ENCODE data around the gene HNF4A.
"Not testable (repeated sequence)": the region's sequence is repeated elsewhere in the genome, so short reads cannot be mapped to it uniquely, and the experiment has no call there.

HNF4A gene

GRCh38 chr20:44345941-44346340, 9.6 kb upstream of the HNF4A start:
- DNase-seq: not testable (repeated sequence)

DNA sequence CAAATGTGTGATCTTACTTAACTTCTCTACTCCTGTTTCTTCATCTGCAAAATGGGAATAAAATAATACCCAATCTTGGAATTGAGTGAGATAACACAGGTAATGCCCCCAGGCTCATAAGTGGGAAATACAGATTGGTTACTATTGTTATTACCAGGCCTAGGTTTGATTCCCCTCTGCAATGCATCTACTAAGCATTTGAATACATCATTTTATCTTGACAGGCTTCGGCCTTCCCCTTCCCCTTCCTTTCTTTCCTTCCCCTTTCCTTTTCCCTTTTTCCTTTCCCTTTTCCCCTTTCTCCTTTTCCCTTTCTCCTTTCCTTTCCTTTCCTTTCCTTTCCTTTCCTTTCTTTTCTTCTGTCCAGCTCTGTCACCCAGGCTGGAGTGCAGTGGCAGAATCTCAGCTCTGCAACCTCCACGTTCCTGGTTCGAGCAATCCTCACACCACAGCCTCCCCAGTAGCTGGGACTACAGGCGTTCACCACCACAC, 7.3 kb upstream of the HNF4A start:
- no peak for DNase-seq

GRCh38 chr20:44349349-44349748, 6.2 kb upstream of the HNF4A start:
- DNase-seq: no peak

- no peak for DNase-seq
Measured at GRCh38 chr20:44350567-44350966, 4.9 kb upstream of the HNF4A start.

DNA sequence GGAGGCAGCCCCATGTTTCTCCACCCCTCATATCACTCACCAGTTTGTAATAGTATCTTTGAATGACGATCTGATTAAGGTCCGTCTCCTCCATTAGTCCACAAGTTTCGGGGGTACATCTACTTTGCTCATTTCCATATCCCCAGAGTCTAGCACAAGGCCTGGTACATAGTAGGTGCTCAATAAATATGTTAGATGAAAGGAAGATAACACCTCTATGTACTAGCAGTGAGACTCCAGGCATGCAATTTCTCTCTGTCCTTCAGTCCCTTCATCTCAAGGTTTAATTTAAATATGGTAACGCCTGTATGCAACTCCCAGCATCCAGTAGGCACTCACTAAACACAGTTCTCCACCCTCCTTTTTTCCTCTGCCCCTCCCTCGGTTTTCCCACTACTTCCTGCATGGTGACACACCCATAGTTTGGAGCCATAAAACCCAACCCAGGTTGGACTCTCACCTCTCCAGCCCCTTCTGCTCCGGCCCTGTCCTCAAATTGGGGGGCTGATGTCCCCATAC, 461 bp upstream of the HNF4A start:
- no peak for DNase-seq

DNA sequence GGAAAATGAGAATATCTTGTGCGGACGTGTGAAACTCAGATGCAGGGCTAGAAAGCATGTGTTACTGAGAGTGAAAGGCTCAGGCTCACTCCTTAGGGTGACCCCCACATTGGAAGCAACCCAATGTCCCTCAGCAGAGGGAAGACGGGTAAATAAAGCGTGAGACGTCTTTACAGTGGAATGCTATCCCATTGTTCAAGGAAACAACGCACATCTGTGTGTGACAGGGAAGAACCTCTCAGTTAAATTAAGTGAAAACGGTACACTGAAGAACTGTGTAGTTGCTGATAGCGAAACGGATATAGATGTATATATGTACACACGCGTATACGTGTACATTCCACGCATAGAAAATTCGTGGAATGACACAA, 839 bp downstream of the HNF4A start:
- no peak for DNase-seq

DNA sequence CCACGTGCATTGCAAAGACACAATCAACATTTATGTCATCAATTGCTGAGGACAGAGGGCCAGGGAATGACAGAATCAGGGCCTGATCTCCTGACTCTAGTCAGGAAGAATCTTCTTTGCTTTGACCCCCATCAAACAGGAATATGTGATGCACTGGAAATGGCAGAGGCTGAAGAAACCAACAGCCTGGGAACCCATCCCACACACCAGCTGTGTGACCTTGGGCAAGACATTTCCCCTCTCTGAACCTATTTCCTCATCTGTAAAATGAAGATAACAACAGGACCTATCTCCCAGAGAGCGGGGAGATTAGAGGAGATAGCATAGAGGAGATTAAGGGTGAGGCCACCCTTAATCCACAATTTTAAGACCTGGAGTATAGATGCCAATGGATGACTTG, 1.5 kb downstream of the HNF4A start:
- no peak for DNase-seq

DNA sequence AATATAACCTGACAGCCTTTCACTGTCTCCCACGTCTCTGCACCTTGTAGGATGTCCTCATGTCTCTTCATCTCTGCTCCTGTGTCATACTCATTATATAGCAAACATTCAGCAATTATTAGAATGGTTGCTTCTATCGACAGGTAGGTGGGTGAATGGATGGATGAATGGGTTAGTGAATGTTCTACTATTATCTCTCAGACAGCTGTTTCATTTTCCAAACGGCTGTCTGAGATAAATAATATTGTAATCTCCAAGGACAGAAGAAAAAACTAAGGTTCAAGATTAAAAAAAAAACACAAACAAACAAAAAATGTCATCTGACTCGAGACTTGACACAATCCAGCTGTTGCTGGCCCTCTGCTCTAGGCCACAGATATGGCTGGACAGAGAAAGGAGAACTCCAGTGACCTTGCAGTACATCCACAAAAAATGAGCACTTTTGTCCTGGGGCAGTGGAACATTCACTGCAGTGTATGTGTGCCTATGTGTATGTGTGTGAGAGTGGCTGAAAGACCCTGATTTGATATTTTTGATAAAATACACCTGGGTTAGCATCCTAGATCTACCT, 2.1 kb downstream of the HNF4A start:
- no peak for DNase-seq

- DNase-seq: no peak
Measured at GRCh38 chr20:44358776-44359175, 3.3 kb downstream of the HNF4A start.

DNA sequence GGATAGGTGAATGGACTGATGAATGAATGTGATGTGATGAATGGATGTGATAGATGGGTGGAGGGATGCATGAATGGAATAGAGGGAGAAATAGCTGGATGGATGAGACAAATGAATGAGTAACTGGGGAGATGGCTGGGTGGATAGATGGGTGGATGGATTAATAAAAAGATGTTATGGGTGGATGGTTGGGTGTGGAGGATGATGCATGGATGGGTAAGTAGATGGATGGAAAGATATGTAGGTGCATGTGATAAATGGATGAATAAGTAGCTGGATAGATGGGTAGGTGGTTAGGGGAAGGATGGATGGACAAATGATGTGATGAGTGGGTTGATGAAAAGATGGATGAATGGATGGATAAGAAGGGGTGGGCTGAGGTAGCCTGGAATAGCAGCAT, 4.7 kb downstream of the HNF4A start:
- no peak for DNase-seq

DNA sequence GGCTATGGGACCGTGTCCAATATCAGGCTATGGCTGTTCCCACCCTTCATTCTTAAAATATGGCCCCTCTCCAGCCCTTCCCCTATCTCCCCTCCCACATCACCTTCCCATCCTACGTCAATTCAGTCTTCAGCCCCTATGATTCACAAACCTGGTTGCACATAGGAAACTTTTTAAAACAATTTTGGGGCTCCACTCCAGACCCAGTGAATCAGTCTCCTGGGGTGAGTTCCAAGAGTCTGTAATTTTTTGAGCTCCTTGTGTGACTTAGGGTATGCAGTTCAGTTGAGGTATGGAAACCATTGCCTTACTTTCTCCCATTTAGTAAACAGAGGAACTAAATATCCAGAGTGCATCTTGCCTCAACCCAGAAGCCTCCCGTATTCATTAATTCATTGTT, 5.5 kb downstream of the HNF4A start:
- DNase-seq: no peak

- DNase-seq: no peak
Measured at GRCh38 chr20:44362466-44362940, 7.0 kb downstream of the HNF4A start.

- no peak for DNase-seq
Measured at GRCh38 chr20:44364068-44364467, 8.6 kb downstream of the HNF4A start.

DNA sequence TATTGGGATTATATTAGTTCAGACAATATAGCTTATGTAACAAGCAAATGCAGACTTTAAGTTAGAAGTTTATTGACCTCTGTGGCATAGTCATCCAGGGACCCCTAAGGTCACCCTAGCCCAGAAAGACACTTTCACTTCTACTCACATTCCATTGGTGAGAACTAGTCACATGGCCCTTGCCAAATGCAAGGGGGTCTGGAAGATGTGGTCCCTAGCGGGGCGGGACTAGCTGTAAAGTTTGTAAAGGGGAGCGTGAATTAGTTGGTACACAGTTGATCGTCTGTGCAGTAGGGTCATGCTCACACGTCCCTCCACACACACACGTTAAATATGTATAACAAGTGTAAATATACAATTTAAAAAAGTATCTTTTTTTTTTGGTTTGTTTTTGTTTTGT, 9.3 kb downstream of the HNF4A start:
- DNase-seq: no peak

DNA sequence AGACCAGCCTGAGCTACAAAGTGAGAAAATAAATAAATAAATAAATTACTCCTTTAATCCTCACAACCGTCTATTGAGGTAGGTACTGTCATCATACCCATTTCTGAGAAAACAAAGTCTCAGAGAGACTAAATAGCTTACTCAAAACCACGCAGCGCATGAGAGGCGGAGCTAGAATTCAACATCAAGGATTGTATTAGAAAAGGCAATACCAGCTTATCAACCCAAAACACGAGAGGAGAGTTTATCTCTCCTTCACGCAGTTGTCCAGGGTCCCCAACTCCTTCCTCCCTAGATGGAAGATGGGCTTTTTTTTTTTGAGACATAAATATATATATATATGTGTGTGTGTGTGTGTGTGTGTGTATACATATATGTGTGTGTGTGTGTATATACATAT, 12.2 kb downstream of the HNF4A start:
- no peak for DNase-seq

DNA sequence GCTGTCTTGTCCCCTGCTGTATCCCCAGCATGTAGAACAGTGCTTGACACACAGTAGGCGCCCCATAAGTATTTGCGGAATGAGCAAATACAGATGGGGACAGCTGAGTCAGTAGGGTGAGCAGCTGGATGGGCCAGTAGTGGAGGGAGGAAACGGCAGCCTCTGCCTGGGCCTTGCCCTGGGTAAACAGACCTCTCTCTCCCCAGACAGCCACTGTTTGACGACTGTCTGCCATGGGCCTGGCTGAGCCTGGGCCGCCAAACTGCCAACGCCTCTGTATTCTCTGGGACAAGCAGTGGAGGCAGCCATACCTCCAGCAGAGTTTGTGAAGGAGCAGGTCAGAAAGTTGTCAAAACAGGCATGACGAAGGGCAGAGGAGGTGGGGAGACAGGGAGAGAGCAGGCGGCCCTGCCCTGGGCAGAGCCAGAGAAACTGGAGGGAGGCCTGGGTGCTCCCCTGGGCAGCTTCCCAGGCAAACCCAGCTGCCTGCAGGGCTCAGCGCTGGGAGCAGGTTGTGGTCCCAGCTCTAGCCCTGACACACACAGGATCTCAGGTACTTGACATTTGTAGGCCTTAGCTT, 15.2 kb downstream of the HNF4A start:
- no peak for DNase-seq

GRCh38 chr20:44382641-44383040, 27.1 kb downstream of the HNF4A start:
- no peak for DNase-seq

- no peak for DNase-seq
Measured at GRCh38 chr20:44384423-44385027, 29.0 kb downstream of the HNF4A start.

- DNase-seq: peak; percentile 60
Measured at GRCh38 chr20:44388466-44389023, 33.0 kb downstream of the HNF4A start.

DNA sequence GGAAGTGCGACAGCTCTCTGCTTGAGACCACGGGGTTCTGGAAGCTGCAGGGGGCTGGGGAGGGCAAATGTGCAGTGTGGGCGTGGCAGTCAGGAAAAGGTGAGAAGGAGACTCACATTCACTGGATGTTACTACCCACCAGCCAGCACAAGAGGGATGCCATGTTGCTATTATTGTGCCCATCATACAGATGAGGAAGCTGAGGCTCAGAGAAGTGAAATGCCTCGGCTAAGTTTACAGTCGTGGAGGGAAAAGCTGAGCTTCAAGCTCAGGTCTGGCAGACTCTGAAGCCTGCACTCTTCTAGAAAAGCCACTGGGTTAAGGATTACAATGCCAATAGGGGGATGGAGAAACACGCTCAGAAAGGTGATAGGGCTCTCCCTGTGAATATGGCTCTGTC, 34.4 kb downstream of the HNF4A start:
- DNase-seq: no peak

DNA sequence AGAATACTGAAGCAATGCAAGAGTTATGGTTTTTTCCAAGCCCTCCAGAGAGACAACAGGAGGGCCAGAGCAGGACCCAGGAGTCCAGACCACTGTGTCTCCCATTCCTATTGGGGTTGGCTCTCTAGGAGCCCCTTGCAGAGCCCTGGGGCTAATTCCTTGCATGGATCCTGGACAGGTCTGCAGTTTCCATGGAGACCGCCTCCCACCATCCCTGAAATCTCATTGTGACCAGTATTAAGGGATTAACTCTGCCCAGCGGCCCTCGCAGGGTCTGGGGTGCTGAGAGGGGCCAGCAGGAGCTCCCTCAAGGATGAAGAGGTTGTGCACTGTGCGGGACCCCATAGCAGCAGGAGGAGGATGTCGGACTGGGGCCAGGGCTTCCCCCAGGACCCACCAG, 34.8 kb downstream of the HNF4A start:
- DNase-seq: no peak

DNA sequence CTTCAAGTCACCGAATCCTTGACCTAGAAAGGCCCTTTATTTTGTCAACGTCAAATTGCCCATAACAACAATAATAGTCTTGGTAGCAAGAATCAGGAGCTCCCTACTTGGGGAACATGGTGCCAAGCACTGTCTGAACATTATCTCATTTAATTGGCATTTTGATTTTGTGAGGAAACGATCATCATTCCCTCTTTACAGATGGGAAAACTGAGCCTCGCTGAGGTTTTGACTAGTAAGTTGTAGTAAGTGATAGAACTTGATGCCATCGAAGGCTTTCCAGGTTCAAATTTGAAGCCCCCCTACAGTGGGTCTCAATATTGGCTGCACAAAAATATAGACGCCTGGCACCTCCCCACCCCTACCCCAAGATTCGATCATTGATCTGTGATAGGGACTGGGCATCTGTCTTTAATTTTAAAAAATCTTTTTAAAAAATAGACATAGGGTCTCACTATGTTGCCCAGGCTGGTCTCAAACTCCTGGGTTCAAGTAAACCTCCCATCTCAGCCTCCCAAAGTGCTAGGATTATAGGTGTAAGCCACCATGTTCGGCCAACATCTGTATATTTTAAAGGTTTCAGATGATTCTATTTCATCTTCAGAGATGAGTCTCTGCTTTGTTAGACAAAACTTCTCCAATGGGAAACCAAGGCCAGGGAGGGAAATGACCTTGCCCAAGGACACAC, 36.7 kb downstream of the HNF4A start:
- DNase-seq: no peak

GRCh38 chr20:44392776-44393607, 37.5 kb downstream of the HNF4A start:
- no peak for DNase-seq

Measured in DMS 273 treated with DMSO at 0.1 percent for 48 hours (cell line).